ENCODE measurements around the gene VGLL4. TPM values are rescaled to one million over a fixed set of nuclear protein-coding genes. Genes with fewer than 3 reads are reported as not detected.

The VGLL4 gene
- total RNA-seq, 1 experiment from 2014 or later = 66.0 TPM

GRCh38 chr3:11629716-11630115 lies 14.0 kb downstream of the VGLL4 start:
- DNase-seq (ENCODE audit: low read depth, low spot score) = no peak
- no peaks in the 10 kb centered on the region; the same call in 1 of the 2 replicates for H3K36me3 ChIP-seq (ENCODE audit: control insufficient read depth, insufficient read depth, low read length)
- in situ Hi-C loops (cut with HindIII; ENCODE audit: low pct_unique_long_range_greater_than_20kb, low sequenced_read_pairs) = no loop called here
- BruUV-seq (replicated peaks) = no TSS peak
- H3K27me3 ChIP-seq (ENCODE audit: control insufficient read depth, insufficient read depth, low read length) = no peaks in the 10 kb centered on the region
- 0 out of 2 replicates have a peak overlapping the region, but pooled peaks have one; percentile 20 for H3K27ac ChIP-seq (ENCODE audit: low read length)
- no peak for ATAC-seq
- no peak overlapping the region for H3K4me3 ChIP-seq (ENCODE audit: low read depth in 2 of 2, low read length in 2 of 2)
- peaks cover 65% of the 10 kb centered on the region for H3K4me1 ChIP-seq (ENCODE audit: control insufficient read depth, insufficient read depth, low read length)
- no peaks in the 10 kb centered on the region for H3K9me3 ChIP-seq (ENCODE audit: control insufficient read depth, insufficient read depth, low read depth, low read length)
- no peak for TF ChIP-seq SIN3A (IDR thresholded peaks at IDR 0.05; ENCODE audit: borderline replicate concordance, insufficient read depth, low read depth, low read length)
- TF ChIP-seq TCF7L2 (IDR thresholded peaks at IDR 0.05; ENCODE audit: low read depth, low read length) = no peak
- TF ChIP-seq POLR2AphosphoS5 (IDR thresholded peaks at IDR 0.05; ENCODE audit: low read depth, low read length) = no peak
- TF ChIP-seq CTCF (IDR thresholded peaks at IDR 0.05) = no peak
- no peak for TF ChIP-seq REST (IDR thresholded peaks at IDR 0.05; ENCODE audit: insufficient read depth in 1 of 2, low read depth in 2 of 2, low read length in 1 of 2)
- intact Hi-C loops (cut with micrococcal nuclease; ENCODE audit: unreplicated experiment) = no loop called here
- ChIA-PET CTCF (no interaction called here), POLR2A (no interaction called here)

GRCh38 chr3:11627612-11628011 lies 16.1 kb downstream of the VGLL4 start:
- ChIA-PET CTCF (no interaction called here), POLR2A (no interaction called here)
- no peak for ATAC-seq
- Histone ChIP-seq H3K36me3 (ENCODE audit: control insufficient read depth, insufficient read depth, low read length) (no peaks in the 10 kb centered on the region; the same call in 1 of the 2 replicates), H3K4me1 (ENCODE audit: control insufficient read depth, insufficient read depth, low read length) (peaks cover 68% of the 10 kb centered on the region), H3K4me3 (ENCODE audit: low read depth in 2 of 2, low read length in 2 of 2) (no peak overlapping the region), H3K9me3 (ENCODE audit: control insufficient read depth, insufficient read depth, low read depth, low read length) (no peaks in the 10 kb centered on the region), H3K27ac (ENCODE audit: low read length) (no peak overlapping the region), H3K27me3 (ENCODE audit: control insufficient read depth, insufficient read depth, low read length) (no peaks in the 10 kb centered on the region)
- in situ Hi-C loops (cut with HindIII; ENCODE audit: low pct_unique_long_range_greater_than_20kb, low sequenced_read_pairs) = no loop called here
- TF ChIP-seq CTCF (IDR thresholded peaks at IDR 0.05) (no peak), SIN3A (IDR thresholded peaks at IDR 0.05; ENCODE audit: borderline replicate concordance, insufficient read depth, low read depth, low read length) (no peak), POLR2AphosphoS5 (IDR thresholded peaks at IDR 0.05; ENCODE audit: low read depth, low read length) (no peak), REST (IDR thresholded peaks at IDR 0.05; ENCODE audit: insufficient read depth in 1 of 2, low read depth in 2 of 2, low read length in 1 of 2) (no peak), TCF7L2 (IDR thresholded peaks at IDR 0.05; ENCODE audit: low read depth, low read length) (no peak)
- no peak for DNase-seq (ENCODE audit: low read depth, low spot score)
- BruUV-seq (replicated peaks) = no TSS peak
- intact Hi-C loops (cut with micrococcal nuclease; ENCODE audit: unreplicated experiment) = no loop called here
